Measurements from ENCODE around the gene HACD4.

HACD4 gene

GRCh38 chr9:20962536-20963225 is 68.8 kb downstream of the HACD4 start:
- DNase-seq: no peak

GRCh38 chr9:20950707-20951106 is 80.7 kb downstream of the HACD4 start:
- no peak for DNase-seq

Measured in NCI-H345 (cell line).